Measurements from ENCODE around the gene DOCK4. TPM values are rescaled to one million over a fixed set of nuclear protein-coding genes. Genes with fewer than 3 reads are reported as not detected.

Gene DOCK4
- total RNA-seq, 1 donor from 2014 or later: 32.2 TPM

GRCh38 chr7:111841596-111842205 lies 364.5 kb downstream of the DOCK4 start:
- FAIRE-seq (no peak), DNase-seq (ENCODE audit: low read depth) (no peak)
- Mint-ChIP-seq H3K4me3 (ENCODE audit: unreplicated experiment) (no peak overlapping the region), H3K27me3 (ENCODE audit: low read depth, unreplicated experiment) (no peaks in the 10 kb centered on the region), H3K9me3 (ENCODE audit: unreplicated experiment) (no peaks in the 10 kb centered on the region), H3K36me3 (ENCODE audit: low read depth, unreplicated experiment) (no peaks in the 10 kb centered on the region), H3K27ac (ENCODE audit: unreplicated experiment) (no peak overlapping the region), H3K4me1 (ENCODE audit: low read depth, unreplicated experiment) (peaks cover 2% of the 10 kb centered on the region)
- TF ChIP-seq, protein P1, sequence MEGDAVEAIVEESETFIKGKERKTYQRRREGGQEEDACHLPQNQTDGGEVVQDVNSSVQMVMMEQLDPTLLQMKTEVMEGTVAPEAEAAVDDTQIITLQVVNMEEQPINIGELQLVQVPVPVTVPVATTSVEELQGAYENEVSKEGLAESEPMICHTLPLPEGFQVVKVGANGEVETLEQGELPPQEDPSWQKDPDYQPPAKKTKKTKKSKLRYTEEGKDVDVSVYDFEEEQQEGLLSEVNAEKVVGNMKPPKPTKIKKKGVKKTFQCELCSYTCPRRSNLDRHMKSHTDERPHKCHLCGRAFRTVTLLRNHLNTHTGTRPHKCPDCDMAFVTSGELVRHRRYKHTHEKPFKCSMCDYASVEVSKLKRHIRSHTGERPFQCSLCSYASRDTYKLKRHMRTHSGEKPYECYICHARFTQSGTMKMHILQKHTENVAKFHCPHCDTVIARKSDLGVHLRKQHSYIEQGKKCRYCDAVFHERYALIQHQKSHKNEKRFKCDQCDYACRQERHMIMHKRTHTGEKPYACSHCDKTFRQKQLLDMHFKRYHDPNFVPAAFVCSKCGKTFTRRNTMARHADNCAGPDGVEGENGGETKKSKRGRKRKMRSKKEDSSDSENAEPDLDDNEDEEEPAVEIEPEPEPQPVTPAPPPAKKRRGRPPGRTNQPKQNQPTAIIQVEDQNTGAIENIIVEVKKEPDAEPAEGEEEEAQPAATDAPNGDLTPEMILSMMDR (IDR thresholded peaks at IDR 0.05; ENCODE audit: insufficient read depth, low read depth, low read length): no peak
- no peak for TF ChIP-seq EZH2 (IDR thresholded peaks at IDR 0.05; ENCODE audit: insufficient read depth, low read length)
- no peaks in the 10 kb centered on the region for H3K4me1 ChIP-seq (ENCODE audit: insufficient read depth, low read length)
- H4K20me1 ChIP-seq (ENCODE audit: insufficient read depth, low read length): no peaks in the 10 kb centered on the region
- H3K9me3 ChIP-seq (ENCODE audit: insufficient read depth, low read depth, low read length): no peaks in the 10 kb centered on the region
- H2AFZ ChIP-seq (ENCODE audit: low read depth, low read length): no peak overlapping the region
- H3K79me2 ChIP-seq (ENCODE audit: insufficient read depth, low read length): no peaks in the 10 kb centered on the region
- H3K27ac ChIP-seq (ENCODE audit: low read depth, low read length): no peak overlapping the region
- no peaks in the 10 kb centered on the region for H3K36me3 ChIP-seq (ENCODE audit: insufficient read depth, low read length)
- no peaks in the 10 kb centered on the region for H3K27me3 ChIP-seq (ENCODE audit: insufficient read depth, low read length)
- no peak overlapping the region for H3K4me2 ChIP-seq (ENCODE audit: low read length)
- H3K9ac ChIP-seq (ENCODE audit: low read length): no peak overlapping the region
- H3K4me3 ChIP-seq (ENCODE audit: insufficient read depth, low read depth, low read length): no peak overlapping the region

GRCh38 chr7:111840528-111840927 lies 365.7 kb downstream of the DOCK4 start:
- no peak overlapping the region for H3K27ac ChIP-seq (ENCODE audit: low read depth, low read length)
- TF ChIP-seq EZH2 (IDR thresholded peaks at IDR 0.05; ENCODE audit: insufficient read depth, low read length): no peak
- TF ChIP-seq, protein P1 (IDR thresholded peaks at IDR 0.05; ENCODE audit: insufficient read depth, low read depth, low read length): no peak
- no peaks in the 10 kb centered on the region for H3K27me3 ChIP-seq (ENCODE audit: insufficient read depth, low read length)
- H3K36me3 Mint-ChIP-seq (ENCODE audit: low read depth, unreplicated experiment): no peaks in the 10 kb centered on the region
- no peak overlapping the region for H3K4me2 ChIP-seq (ENCODE audit: low read length)
- H3K9me3 ChIP-seq (ENCODE audit: insufficient read depth, low read depth, low read length): no peaks in the 10 kb centered on the region
- no peak overlapping the region for H2AFZ ChIP-seq (ENCODE audit: low read depth, low read length)
- DNase-seq (ENCODE audit: low read depth) (no peak), FAIRE-seq (no peak)
- no peak overlapping the region for H3K4me3 Mint-ChIP-seq (ENCODE audit: unreplicated experiment)
- no peaks in the 10 kb centered on the region for H3K79me2 ChIP-seq (ENCODE audit: insufficient read depth, low read length)
- no peak overlapping the region for H3K9ac ChIP-seq (ENCODE audit: low read length)
- H3K4me1 ChIP-seq (ENCODE audit: insufficient read depth, low read length): no peaks in the 10 kb centered on the region
- no peaks in the 10 kb centered on the region for H3K27me3 Mint-ChIP-seq (ENCODE audit: low read depth, unreplicated experiment)
- peaks cover 2% of the 10 kb centered on the region for H3K4me1 Mint-ChIP-seq (ENCODE audit: low read depth, unreplicated experiment)
- no peaks in the 10 kb centered on the region for H4K20me1 ChIP-seq (ENCODE audit: insufficient read depth, low read length)
- no peak overlapping the region for H3K27ac Mint-ChIP-seq (ENCODE audit: unreplicated experiment)
- H3K4me3 ChIP-seq (ENCODE audit: insufficient read depth, low read depth, low read length): no peak overlapping the region
- no peaks in the 10 kb centered on the region for H3K9me3 Mint-ChIP-seq (ENCODE audit: unreplicated experiment)
- H3K36me3 ChIP-seq (ENCODE audit: insufficient read depth, low read length): no peaks in the 10 kb centered on the region

DNA sequence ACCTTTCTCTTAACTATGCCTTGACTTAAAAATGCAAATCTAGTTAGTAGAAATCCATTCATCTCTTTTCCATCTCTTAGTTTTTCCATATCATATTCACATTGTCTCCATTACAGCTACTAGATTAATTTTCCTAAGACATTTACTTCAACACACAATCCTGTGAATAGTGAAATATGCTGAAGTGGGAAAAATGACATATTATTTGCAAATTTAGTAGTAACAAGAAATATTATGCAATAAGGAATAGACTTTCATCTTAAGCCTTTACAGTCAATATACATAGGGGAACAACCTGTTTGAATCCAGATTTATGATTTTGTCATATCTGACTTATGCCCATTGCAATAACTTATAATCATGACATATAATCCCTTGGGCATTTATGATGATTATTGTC lies 366.9 kb downstream of the DOCK4 start:
- Histone ChIP-seq H3K36me3 (ENCODE audit: insufficient read depth, low read length) (no peaks in the 10 kb centered on the region), H2AFZ (ENCODE audit: low read depth, low read length) (no peak overlapping the region), H3K4me3 (ENCODE audit: insufficient read depth, low read depth, low read length) (no peak overlapping the region), H3K79me2 (ENCODE audit: insufficient read depth, low read length) (no peaks in the 10 kb centered on the region), H3K27me3 (ENCODE audit: insufficient read depth, low read length) (no peaks in the 10 kb centered on the region), H3K4me2 (ENCODE audit: low read length) (no peak overlapping the region), H3K9me3 (ENCODE audit: insufficient read depth, low read depth, low read length) (no peaks in the 10 kb centered on the region), H3K27ac (ENCODE audit: low read depth, low read length) (no peak overlapping the region), H4K20me1 (ENCODE audit: insufficient read depth, low read length) (no peaks in the 10 kb centered on the region), H3K9ac (ENCODE audit: low read length) (no peak overlapping the region), H3K4me1 (ENCODE audit: insufficient read depth, low read length) (no peaks in the 10 kb centered on the region)
- DNase-seq (ENCODE audit: low read depth) (no peak), FAIRE-seq (no peak)
- no peaks in the 10 kb centered on the region for H3K27me3 Mint-ChIP-seq (ENCODE audit: low read depth, unreplicated experiment)
- H3K4me3 Mint-ChIP-seq (ENCODE audit: unreplicated experiment): no peak overlapping the region
- TF ChIP-seq EZH2 (IDR thresholded peaks at IDR 0.05; ENCODE audit: insufficient read depth, low read length): no peak
- TF ChIP-seq, protein P1 (IDR thresholded peaks at IDR 0.05; ENCODE audit: insufficient read depth, low read depth, low read length): no peak
- no peaks in the 10 kb centered on the region for H3K9me3 Mint-ChIP-seq (ENCODE audit: unreplicated experiment)
- no peak overlapping the region for H3K27ac Mint-ChIP-seq (ENCODE audit: unreplicated experiment)
- peaks cover 2% of the 10 kb centered on the region for H3K4me1 Mint-ChIP-seq (ENCODE audit: low read depth, unreplicated experiment)
- H3K36me3 Mint-ChIP-seq (ENCODE audit: low read depth, unreplicated experiment): no peaks in the 10 kb centered on the region
